NCI-H510A treated with DMSO at 0.1 percent for 48 hours (cell line): ENCODE data around the gene KRTAP10-1.
"Not testable (repeated sequence)": the region's sequence is repeated elsewhere in the genome, so short reads cannot be mapped to it uniquely, and the experiment has no call there.

Source experiments
- DNase-seq: peaks from one replicate; lab custom pipeline; 2025; lab: John Stamatoyannopoulos, UW

Gene KRTAP10-1

GRCh38 chr21:44539991-44540666, at the start of gene KRTAP10-1:
Gene KRTAP10-1, minus strand, starts transcription at chr21:44540195. Its CDS starts 45 bp downstream, at chr21:44540150.
- DNase-seq, result no peak

- DNase-seq, result no peak
Measured at GRCh38 chr21:44589094-44589493, 49.1 kb upstream of the KRTAP10-1 start.

GRCh38 chr21:44585892-44586291, 45.9 kb upstream of the KRTAP10-1 start:
- no peak for DNase-seq

- no peak for DNase-seq
Measured at GRCh38 chr21:44583800-44584147, 43.8 kb upstream of the KRTAP10-1 start.

DNA sequence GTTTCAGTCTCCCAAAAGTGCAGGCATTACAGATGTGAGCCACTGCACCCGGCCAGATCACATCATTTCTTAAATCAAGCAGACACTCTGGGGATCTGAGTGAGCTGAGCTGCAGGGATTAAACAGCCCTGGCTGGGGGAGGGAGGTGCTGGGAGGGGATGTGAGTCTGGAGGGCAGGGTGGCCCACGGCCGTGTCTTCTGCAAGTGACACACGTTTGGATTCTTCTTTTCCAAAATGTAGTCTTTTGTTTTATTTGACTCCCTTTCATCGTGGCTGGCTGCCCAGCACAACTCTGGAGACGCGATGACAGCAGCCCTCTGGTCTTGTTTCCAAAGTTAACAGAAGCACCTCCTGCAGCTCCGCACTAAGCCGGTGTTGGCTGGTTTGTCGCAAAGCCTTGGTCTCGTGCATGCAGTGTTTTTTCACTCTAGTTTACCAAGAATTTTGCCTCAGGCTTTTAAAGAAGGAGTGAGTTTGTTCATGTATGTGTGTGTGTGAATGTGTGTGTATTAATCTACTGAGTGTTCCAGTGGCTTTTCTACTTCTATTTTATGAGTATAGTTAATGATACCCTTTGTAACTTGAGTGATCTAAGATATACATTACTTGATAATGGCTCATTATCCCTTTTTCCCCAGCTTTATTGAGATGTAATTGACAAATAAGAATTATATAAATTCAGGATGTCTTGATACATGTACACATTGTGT, 43.2 kb upstream of the KRTAP10-1 start:
- DNase-seq, result no peak

DNA sequence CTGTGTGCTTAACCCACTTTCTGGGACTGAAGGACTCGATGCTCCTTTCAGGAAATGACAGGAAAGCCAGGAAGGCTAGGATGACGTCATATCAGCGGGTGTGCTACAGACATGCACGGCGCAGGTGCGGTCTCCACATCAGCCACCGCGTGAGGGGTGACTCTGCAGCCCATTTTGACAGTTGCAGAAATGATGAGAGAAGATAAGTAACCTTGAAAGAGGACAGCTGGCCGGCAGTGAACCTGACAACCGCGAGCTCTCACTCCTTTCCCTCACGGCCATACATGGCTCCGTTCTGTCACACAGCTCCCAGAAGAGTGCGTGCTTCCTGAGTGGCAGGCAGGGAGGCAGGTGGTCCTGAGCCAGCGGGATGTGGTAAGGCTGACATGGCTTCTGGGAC, 42.1 kb upstream of the KRTAP10-1 start:
- peak; percentile 11 for DNase-seq

GRCh38 chr21:44581158-44581557, 41.2 kb upstream of the KRTAP10-1 start:
- DNase-seq, result no peak

GRCh38 chr21:44580231-44580821, 40.3 kb upstream of the KRTAP10-1 start, which contains the start of gene KRTAP10-5:
Gene KRTAP10-5, minus strand, starts transcription at chr21:44580604. Its CDS starts 26 bp downstream, at chr21:44580578.
- DNase-seq, result not testable (repeated sequence)

- DNase-seq, result no peak
Measured at GRCh38 chr21:44579833-44580144, 39.8 kb upstream of the KRTAP10-1 start.

DNA sequence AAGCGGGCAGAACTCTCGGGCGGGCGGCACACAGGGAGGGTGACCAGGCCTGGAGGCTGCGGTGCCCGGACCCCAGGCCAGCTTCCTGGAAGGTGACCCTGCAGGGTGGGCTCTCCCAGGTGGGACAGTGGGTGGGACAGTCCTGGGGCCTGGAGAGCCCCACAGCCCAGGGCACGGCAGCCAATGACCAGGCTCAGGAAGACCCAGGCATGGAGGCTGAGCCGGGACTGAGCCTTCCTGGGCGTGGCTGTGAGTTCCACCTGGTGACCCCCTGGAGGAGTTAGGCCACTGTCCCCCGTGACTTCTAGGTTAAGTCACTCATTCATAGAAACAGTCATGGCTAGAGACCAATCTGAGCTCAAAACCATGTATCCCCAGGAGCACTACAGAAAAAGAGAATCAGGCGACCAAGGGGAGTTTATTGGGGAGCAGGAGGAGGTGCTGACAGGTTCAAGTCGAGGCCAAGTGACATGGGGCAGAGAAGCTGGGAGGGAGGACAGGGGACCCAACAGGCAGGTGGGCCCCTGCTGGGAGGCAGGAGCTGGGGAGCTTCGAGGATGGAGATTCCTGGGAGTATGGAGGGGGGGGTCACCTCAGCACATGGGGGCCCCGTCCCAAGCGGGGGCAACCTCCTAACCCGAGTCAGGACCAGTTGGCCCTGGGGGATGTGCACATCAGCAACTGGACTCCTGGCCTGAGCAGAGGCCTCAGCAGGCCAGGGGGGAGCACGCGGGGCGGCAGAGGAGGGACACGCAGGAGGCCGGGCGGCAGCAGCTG, 39.2 kb upstream of the KRTAP10-1 start:
- DNase-seq, result no peak

- no peak for DNase-seq
Measured at GRCh38 chr21:44578371-44579055, 38.5 kb upstream of the KRTAP10-1 start.

- no peak for DNase-seq
Measured at GRCh38 chr21:44576025-44576420, 36.0 kb upstream of the KRTAP10-1 start.

GRCh38 chr21:44575307-44576024, 35.5 kb upstream of the KRTAP10-1 start:
- DNase-seq, result no peak

GRCh38 chr21:44574457-44575306, 34.7 kb upstream of the KRTAP10-1 start:
- no peak for DNase-seq

- DNase-seq, result not testable (repeated sequence)
Measured at GRCh38 chr21:44573630-44574456, 33.8 kb upstream of the KRTAP10-1 start, which contains the start of gene KRTAP10-4. Gene KRTAP10-4, plus strand, starts transcription at chr21:44573729. Its CDS starts 30 bp downstream, at chr21:44573759.

- DNase-seq, result no peak
Measured at GRCh38 chr21:44572959-44573583, 33.1 kb upstream of the KRTAP10-1 start.

GRCh38 chr21:44571844-44572782, 32.1 kb upstream of the KRTAP10-1 start:
- DNase-seq, result no peak

DNA sequence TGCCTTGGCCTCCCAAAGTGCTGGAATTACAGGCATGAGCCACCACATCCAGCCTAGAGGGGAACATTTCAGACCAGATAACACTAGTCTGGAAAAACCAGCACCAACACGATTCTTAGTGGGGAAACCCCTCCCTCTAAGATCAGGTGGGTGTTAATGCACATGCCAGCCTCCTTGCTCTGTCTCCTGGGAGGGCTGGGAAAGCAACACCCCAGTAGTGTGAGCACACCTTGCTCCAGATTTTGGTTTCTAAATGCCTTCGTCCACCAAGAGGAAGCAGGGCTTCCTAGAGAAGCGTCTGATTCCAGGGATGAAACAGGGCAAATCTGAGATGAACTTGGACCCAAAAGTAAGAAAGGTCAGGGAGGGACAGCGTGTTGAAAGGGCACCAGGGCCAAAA, 31.3 kb upstream of the KRTAP10-1 start:
- DNase-seq, result no peak
